ENCODE results near the gene ZNF503. TPM values are rescaled to one million over a fixed set of nuclear protein-coding genes. Genes with fewer than 3 reads are reported as not detected.

ZNF503 gene
- total and polyA plus RNA-seq, 2 of the 8 experiments (the other 6 are each of a cell fraction or from before 2014, with no cell fraction given) = 0.03 to 0.13 TPM

GRCh38 chr10:75363431-75363830 lies 38.1 kb downstream of the ZNF503 start:
- no peaks in the 10 kb centered on the region for H3K23me2 ChIP-seq (ENCODE audit: low read depth, low read length)
- no peaks in the 10 kb centered on the region for H3K79me2 ChIP-seq (ENCODE audit: control insufficient read depth in 1 of 2, insufficient read depth in 2 of 2, low read length in 2 of 2)
- no peak overlapping the region for H3K4me3 ChIP-seq (ENCODE audit: extremely low read depth in 1 of 4, insufficient read depth in 2 of 4, low read depth in 3 of 4, low read length in 4 of 4)
- no peak overlapping the region for H3K14ac ChIP-seq (ENCODE audit: insufficient read length)
- FAIRE-seq (no peak), DNase-seq (ENCODE audit: low read depth in 1 of 2, low spot score in 2 of 2) (no peak)
- ChIA-PET POLR2A (ENCODE audit: partially characterized antibody) (no interaction called here), CTCF (ENCODE audit: partially characterized antibody) (interaction anchor here (1.2 kb wide), 1 partner anchor 10 kb away, joined by 3 read pairs; no protein-coding TSS in a partner anchor)
- no peak overlapping the region for H3K9ac ChIP-seq (replicated peaks in 1 of 4; ENCODE audit: extremely low read depth in 1 of 4, low read depth in 3 of 4, low read length in 3 of 4)
- 84% methylated on average over 4 of the region's 4 CpGs; no CpG with 5 or more reads in 1 of the 2 experiments for WGBS, 2 experiments (ENCODE audit: extremely low coverage in 1 of 2, insufficient coverage in 1 of 2, insufficient read length in 1 of 2, insufficient replicate concordance in 2 of 2, low coverage in 1 of 2, low lambda C conversion rate in 2 of 2, missing lambda C conversion rate in 1 of 2)
- H2BK5ac ChIP-seq (ENCODE audit: low read depth, low read length) = no peak overlapping the region
- TF ChIP-seq RFX5 (IDR thresholded peaks at IDR 0.05; ENCODE audit: borderline replicate concordance, low read depth, low read length) (no peak), HDAC2 (IDR thresholded peaks at IDR 0.05; ENCODE audit: borderline replicate concordance in 1 of 2, low read depth in 2 of 2, low read length in 2 of 2) (no peak), POLR2AphosphoS5 (IDR thresholded peaks at IDR 0.05; ENCODE audit: low read depth, low read length) (no peak)
- H2AFZ ChIP-seq (ENCODE audit: low read length) = no peak overlapping the region
- H4K20me1 ChIP-seq (replicated peaks in 1 of 2; ENCODE audit: control insufficient read depth in 1 of 2, insufficient read depth in 2 of 2, low read length in 2 of 2) = no peaks in the 10 kb centered on the region
- 0 out of 7 replicates have a peak, but pooled peaks cover 0 to 2% (median 0%) of the 10 kb centered on the region in 4 experiments for H3K4me1 ChIP-seq (replicated peaks in 1 of 4; ENCODE audit: control insufficient read depth in 3 of 4, insufficient read depth in 4 of 4, low read length in 3 of 4)
- H3K4ac ChIP-seq (replicated peaks; ENCODE audit: insufficient read length, low read depth, low read length) = no peak overlapping the region
- no peak overlapping the region for H3K23ac ChIP-seq (ENCODE audit: insufficient read length)
- H3K27ac ChIP-seq (ENCODE audit: low read depth, low read length) = no peak overlapping the region
- H2BK12ac ChIP-seq (ENCODE audit: low read depth, low read length) = no peak overlapping the region
- H4K8ac ChIP-seq (ENCODE audit: extremely low read depth, insufficient read depth, low read length) = no peak overlapping the region
- H2BK15ac ChIP-seq (ENCODE audit: low read length) = no peak overlapping the region
- H3K9me3 ChIP-seq (ENCODE audit: insufficient read depth in 2 of 2, low read depth in 1 of 2, low read length in 1 of 2) = no peaks in the 10 kb centered on the region
- no peak overlapping the region for H3K18ac ChIP-seq (ENCODE audit: extremely low read depth, low read length)
- H2BK120ac ChIP-seq (replicated peaks; ENCODE audit: low read depth, low read length) = no peak overlapping the region
- H3K27me3 ChIP-seq (replicated peaks in 1 of 4; ENCODE audit: control insufficient read depth in 3 of 4, extremely low read depth in 1 of 4, insufficient read depth in 3 of 4, low read length in 3 of 4) = peaks cover 0 to 2% (median under 1%) of the 10 kb centered on the region in 4 experiments; a peak in 1 of 7 replicates
- H2AK5ac ChIP-seq (ENCODE audit: low read depth, low read length) = no peak overlapping the region
- no peaks in the 10 kb centered on the region for H3K36me3 ChIP-seq (ENCODE audit: control insufficient read depth in 2 of 4, insufficient read depth in 4 of 4, low read length in 3 of 4)
- no peaks in the 10 kb centered on the region for H3K79me1 ChIP-seq (ENCODE audit: low read depth, low read length)
- no peak overlapping the region for H4K5ac ChIP-seq (ENCODE audit: insufficient read length, low read depth, low read length)
- H2BK20ac ChIP-seq (ENCODE audit: low read length) = no peak overlapping the region
- H3K56ac ChIP-seq (replicated peaks; ENCODE audit: insufficient read length, low read depth, low read length) = no peak overlapping the region
- H3K4me2 ChIP-seq (ENCODE audit: insufficient read depth in 1 of 2, low read depth in 2 of 2, low read length in 2 of 2) = no peak overlapping the region
- H4K91ac ChIP-seq (replicated peaks; ENCODE audit: insufficient read length, low read length) = no peak overlapping the region
